ENCODE results near the gene FAM228A. TPM values are rescaled to one million over a fixed set of nuclear protein-coding genes. Genes with fewer than 3 reads are reported as not detected.

Gene FAM228A
- total and polyA plus RNA-seq, 2 donors (not counting 1 experiment from before 2014, with no cell fraction given) = 0.07 TPM; not detected in 1

GRCh38 chr2:24209389-24210105, 34.7 kb downstream of the FAM228A start:
- H3K36me3 ChIP-seq (replicated peaks in 1 of 2; ENCODE audit: control extremely low read depth in 1 of 2, control insufficient read depth in 1 of 2, extremely low read depth in 1 of 2, insufficient read depth in 2 of 2, low read length in 1 of 2) = peaks cover 0 to 94% of the 10 kb centered on the region in 2 experiments
- no peaks in the 10 kb centered on the region for H3K79me2 ChIP-seq (ENCODE audit: control insufficient read depth, insufficient read depth, low read length)
- H3K27ac Mint-ChIP-seq = no peak overlapping the region
- no peak overlapping the region for H3K4me3 Mint-ChIP-seq
- H3K9me3 Mint-ChIP-seq (ENCODE audit: insufficient read depth) = no peaks in the 10 kb centered on the region
- no peaks in the 10 kb centered on the region for H3K27me3 Mint-ChIP-seq
- WGBS (ENCODE audit: insufficient coverage) = 95% methylated on average over 15 of the region's 17 CpGs
- no peak overlapping the region for H2AFZ ChIP-seq (ENCODE audit: insufficient read depth, low read depth, low read length, poor library complexity, severe bottlenecking)
- ChIA-PET POLR2A (interaction anchor here (0.7 kb wide), 1 partner anchor 57 kb away, joined by 5 read pairs; no protein-coding TSS in a partner anchor), CTCF (no interaction called here)
- ATAC-seq (ENCODE audit: low read depth) (no peak), DNase-seq (no peak)
- H3K4me2 ChIP-seq (replicated peaks; ENCODE audit: low read depth, low read length, poor library complexity, severe bottlenecking) = no peak overlapping the region
- H4K20me1 ChIP-seq (ENCODE audit: control insufficient read depth, insufficient read depth, low read length, poor library complexity, severe bottlenecking) = no peaks in the 10 kb centered on the region
- H3K9ac ChIP-seq (ENCODE audit: low read length) = no peak overlapping the region
- H3K4me1 Mint-ChIP-seq = no peaks in the 10 kb centered on the region
- H3K4me3 ChIP-seq (ENCODE audit: control extremely low read depth in 1 of 5, extremely low read depth in 1 of 5, insufficient read depth in 1 of 5, low read depth in 2 of 5, low read length in 4 of 5) = no peak overlapping the region
- no peak for TF ChIP-seq EZH2 (IDR thresholded peaks at IDR 0.05; ENCODE audit: borderline replicate concordance, insufficient read depth, low read depth, low read length, poor library complexity, severe bottlenecking)
- no peak for TF ChIP-seq CTCF (IDR thresholded peaks at IDR 0.05)
- no peaks in the 10 kb centered on the region for H3K9me3 ChIP-seq (ENCODE audit: control extremely low read depth in 1 of 3, control insufficient read depth in 2 of 3, insufficient read depth in 1 of 3, low read length in 2 of 3)
- no peaks in the 10 kb centered on the region for H3K4me1 ChIP-seq (ENCODE audit: control insufficient read depth in 2 of 2, insufficient read depth in 2 of 2, low read length in 2 of 2)
- no peak overlapping the region for H3K27ac ChIP-seq (ENCODE audit: low read length in 2 of 2)
- intact Hi-C loops (cut with micrococcal nuclease) = no loop called here
- H3K27me3 ChIP-seq (replicated peaks in 1 of 4; ENCODE audit: control extremely low read depth in 1 of 4, control insufficient read depth in 3 of 4, insufficient read depth in 4 of 4, low read length in 3 of 4) = no peaks in the 10 kb centered on the region

GRCh38 chr2:24210106-24210455, 35.2 kb downstream of the FAM228A start:
- no peak overlapping the region for H2AFZ ChIP-seq (ENCODE audit: insufficient read depth, low read depth, low read length, poor library complexity, severe bottlenecking)
- Mint-ChIP-seq H3K4me3 (no peak overlapping the region), H3K27me3 (no peaks in the 10 kb centered on the region), H3K27ac (no peak overlapping the region), H3K4me1 (peaks cover 4% of the 10 kb centered on the region), H3K9me3 (ENCODE audit: insufficient read depth) (no peaks in the 10 kb centered on the region)
- no peak overlapping the region for H3K4me3 ChIP-seq (ENCODE audit: control extremely low read depth in 1 of 5, extremely low read depth in 1 of 5, insufficient read depth in 1 of 5, low read depth in 2 of 5, low read length in 4 of 5)
- ATAC-seq (ENCODE audit: low read depth) (no peak), DNase-seq (no peak)
- no peak overlapping the region for H3K27ac ChIP-seq (ENCODE audit: low read length in 2 of 2)
- H3K4me2 ChIP-seq (replicated peaks; ENCODE audit: low read depth, low read length, poor library complexity, severe bottlenecking) = no peak overlapping the region
- H3K36me3 ChIP-seq (replicated peaks in 1 of 2; ENCODE audit: control extremely low read depth in 1 of 2, control insufficient read depth in 1 of 2, extremely low read depth in 1 of 2, insufficient read depth in 2 of 2, low read length in 1 of 2) = peaks cover 1 to 94% of the 10 kb centered on the region in 2 experiments
- ChIA-PET POLR2A (interaction anchor here (0.7 kb wide), 1 partner anchor 56 kb away, joined by 5 read pairs; no protein-coding TSS in a partner anchor), CTCF (no interaction called here)
- no peaks in the 10 kb centered on the region for H3K27me3 ChIP-seq (replicated peaks in 1 of 4; ENCODE audit: control extremely low read depth in 1 of 4, control insufficient read depth in 3 of 4, insufficient read depth in 4 of 4, low read length in 3 of 4)
- intact Hi-C loops (cut with micrococcal nuclease) = no loop called here
- H4K20me1 ChIP-seq (ENCODE audit: control insufficient read depth, insufficient read depth, low read length, poor library complexity, severe bottlenecking) = no peaks in the 10 kb centered on the region
- no peaks in the 10 kb centered on the region for H3K4me1 ChIP-seq (ENCODE audit: control insufficient read depth in 2 of 2, insufficient read depth in 2 of 2, low read length in 2 of 2)
- H3K9ac ChIP-seq (ENCODE audit: low read length) = no peak overlapping the region
- TF ChIP-seq CTCF (IDR thresholded peaks at IDR 0.05) = no peak
- TF ChIP-seq EZH2 (IDR thresholded peaks at IDR 0.05; ENCODE audit: borderline replicate concordance, insufficient read depth, low read depth, low read length, poor library complexity, severe bottlenecking) = no peak
- no peaks in the 10 kb centered on the region for H3K79me2 ChIP-seq (ENCODE audit: control insufficient read depth, insufficient read depth, low read length)
- 95% methylated on average over 2 of the region's 2 CpGs for WGBS (ENCODE audit: insufficient coverage)
- no peaks in the 10 kb centered on the region for H3K9me3 ChIP-seq (ENCODE audit: control extremely low read depth in 1 of 3, control insufficient read depth in 2 of 3, insufficient read depth in 1 of 3, low read length in 2 of 3)

Measured in B cell (primary cell).